ENCODE measurements around the gene MAP7. TPM values are rescaled to one million over a fixed set of nuclear protein-coding genes. Genes with fewer than 3 reads are reported as not detected.

The MAP7 gene
- total and polyA plus RNA-seq, 9 of the 15 experiments (the other 6 are each of a cell fraction or from before 2014, with no cell fraction given): 0.76 to 7.7 (median 3.9) TPM

DNA sequence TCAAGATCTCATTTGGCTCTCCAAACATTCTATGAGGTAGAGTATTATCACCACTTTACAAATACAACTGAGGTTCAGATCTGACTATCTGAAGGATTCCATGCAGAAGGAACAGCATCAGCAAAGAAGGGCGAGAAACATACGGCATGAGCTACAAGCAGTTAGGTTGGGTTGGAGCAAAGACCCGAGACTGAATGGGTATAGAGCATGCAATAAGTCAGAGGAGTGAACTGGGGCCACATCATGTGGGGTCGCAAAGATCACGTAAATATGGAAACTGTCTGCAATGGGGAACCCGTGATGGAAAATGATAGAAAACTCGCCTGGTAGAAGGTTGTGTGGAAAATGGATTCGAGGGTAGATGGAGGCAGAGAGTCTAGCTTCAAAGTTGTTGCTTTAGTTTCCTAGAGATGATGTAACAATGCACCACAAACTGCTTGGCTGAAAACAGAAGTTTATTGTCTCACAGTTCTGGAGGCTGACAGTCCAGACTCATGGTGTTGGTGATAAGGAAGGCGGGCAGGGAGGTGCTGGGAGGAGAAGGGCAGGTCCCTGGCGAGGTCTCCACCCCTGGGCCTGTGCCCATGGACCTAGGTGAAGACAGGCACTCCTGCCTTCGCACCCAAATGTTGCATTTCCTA lies 216.3 kb downstream of the MAP7 start (continued):
- TF ChIP-seq, protein P1, sequence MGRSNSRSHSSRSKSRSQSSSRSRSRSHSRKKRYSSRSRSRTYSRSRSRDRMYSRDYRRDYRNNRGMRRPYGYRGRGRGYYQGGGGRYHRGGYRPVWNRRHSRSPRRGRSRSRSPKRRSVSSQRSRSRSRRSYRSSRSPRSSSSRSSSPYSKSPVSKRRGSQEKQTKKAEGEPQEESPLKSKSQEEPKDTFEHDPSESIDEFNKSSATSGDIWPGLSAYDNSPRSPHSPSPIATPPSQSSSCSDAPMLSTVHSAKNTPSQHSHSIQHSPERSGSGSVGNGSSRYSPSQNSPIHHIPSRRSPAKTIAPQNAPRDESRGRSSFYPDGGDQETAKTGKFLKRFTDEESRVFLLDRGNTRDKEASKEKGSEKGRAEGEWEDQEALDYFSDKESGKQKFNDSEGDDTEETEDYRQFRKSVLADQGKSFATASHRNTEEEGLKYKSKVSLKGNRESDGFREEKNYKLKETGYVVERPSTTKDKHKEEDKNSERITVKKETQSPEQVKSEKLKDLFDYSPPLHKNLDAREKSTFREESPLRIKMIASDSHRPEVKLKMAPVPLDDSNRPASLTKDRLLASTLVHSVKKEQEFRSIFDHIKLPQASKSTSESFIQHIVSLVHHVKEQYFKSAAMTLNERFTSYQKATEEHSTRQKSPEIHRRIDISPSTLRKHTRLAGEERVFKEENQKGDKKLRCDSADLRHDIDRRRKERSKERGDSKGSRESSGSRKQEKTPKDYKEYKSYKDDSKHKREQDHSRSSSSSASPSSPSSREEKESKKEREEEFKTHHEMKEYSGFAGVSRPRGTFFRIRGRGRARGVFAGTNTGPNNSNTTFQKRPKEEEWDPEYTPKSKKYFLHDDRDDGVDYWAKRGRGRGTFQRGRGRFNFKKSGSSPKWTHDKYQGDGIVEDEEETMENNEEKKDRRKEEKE (IDR thresholded peaks at IDR 0.05; ENCODE audit: borderline replicate concordance in 1 of 2, control insufficient read depth in 1 of 2, low read depth in 2 of 2, low read length in 1 of 2): no peak
- TF ChIP-seq ZC3H11A (IDR thresholded peaks at IDR 0.05; ENCODE audit: low read depth, low read length) (no peak), RBFOX2 (IDR thresholded peaks at IDR 0.05; ENCODE audit: low read depth, low read length) (no peak), ZNF764 (CRISPR knock-in tag; IDR thresholded peaks at IDR 0.05; ENCODE audit: low read depth) (no peak), EZH2 (IDR thresholded peaks at IDR 0.05; ENCODE audit: borderline replicate concordance, low read depth, low read length) (no peak), SUPT5H (IDR thresholded peaks at IDR 0.05) (no peak), ZNF75A (CRISPR knock-in tag; IDR thresholded peaks at IDR 0.05) (no peak), RBM15 (IDR thresholded peaks at IDR 0.05; ENCODE audit: insufficient read depth, low read length) (no peak), ETV6 (IDR thresholded peaks at IDR 0.05; ENCODE audit: borderline replicate concordance in 1 of 2, low read depth in 2 of 2, low read length in 1 of 2) (no peak), ETV6 (CRISPR knock-in tag; IDR thresholded peaks at IDR 0.05; ENCODE audit: borderline replicate concordance) (no peak), PHB2 (IDR thresholded peaks at IDR 0.05; ENCODE audit: low read depth) (no peak), ZKSCAN3 (CRISPR knock-in tag; IDR thresholded peaks at IDR 0.05) (no peak), ZNF696 (CRISPR knock-in tag; conservative IDR thresholded peaks at IDR 0.05) (no peak)
- TF ChIP-seq, protein P2, sequence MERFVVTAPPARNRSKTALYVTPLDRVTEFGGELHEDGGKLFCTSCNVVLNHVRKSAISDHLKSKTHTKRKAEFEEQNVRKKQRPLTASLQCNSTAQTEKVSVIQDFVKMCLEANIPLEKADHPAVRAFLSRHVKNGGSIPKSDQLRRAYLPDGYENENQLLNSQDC (CRISPR knock-in tag; IDR thresholded peaks at IDR 0.05): no peak
